ENCODE measurements around the gene DNAJB1.

DNAJB1 gene

DNA sequence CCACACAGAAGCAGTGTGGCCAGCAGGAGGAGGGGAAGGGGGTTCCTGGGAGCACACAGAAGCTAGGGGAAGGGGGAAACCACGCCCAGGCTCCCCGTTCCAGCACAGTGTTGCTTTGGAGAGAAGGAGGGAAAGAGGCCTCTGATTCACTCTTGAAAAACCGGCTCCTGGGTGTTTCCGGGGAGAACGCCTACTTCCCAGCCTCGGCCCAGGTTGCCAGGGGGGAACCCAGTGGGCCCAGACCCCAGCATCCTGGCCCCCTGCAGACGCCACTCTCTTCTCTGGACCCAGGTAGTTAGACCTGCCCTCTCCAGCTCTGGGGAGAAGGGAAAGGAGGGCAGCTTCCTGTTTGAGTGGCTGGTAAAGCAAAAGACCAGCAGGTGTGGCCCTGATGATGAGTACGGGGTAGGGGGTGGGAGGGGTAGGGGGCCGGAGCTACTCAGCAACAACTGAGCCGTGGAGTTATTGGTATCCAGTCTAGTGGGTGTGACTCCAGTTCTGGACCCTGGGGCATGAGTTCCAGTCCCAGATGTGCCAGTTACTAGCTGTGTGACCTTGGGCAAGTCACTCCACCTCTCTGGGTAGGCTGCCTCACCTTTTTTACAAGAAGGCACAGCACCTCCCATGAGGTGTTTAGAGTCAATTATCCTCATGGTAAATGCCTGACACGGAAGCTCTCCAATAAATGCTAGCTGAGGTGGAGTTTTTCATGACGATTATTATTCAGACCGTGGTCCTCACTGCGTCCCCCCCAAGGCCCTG, 23.1 kb downstream of the DNAJB1 start:
- DNase-seq: no peak

DNA sequence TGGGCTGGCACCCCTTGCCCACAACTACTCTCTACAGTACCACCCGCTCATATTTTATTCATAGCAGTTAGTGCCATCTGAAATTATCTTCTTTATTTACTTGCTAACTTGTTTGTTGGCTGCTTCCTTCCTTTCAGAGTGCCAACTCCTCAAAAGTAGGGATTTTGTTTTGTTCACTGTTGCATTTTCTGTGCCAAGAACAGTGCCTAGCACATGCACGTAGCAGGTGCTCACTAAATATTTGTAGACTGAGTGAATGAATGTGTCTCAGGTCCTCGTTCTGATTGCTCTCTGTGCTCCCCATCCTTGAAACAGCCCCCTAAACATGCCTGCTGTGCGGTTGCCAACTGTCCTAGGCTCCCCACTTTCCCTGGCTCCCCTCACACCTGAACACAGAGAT, 23.8 kb downstream of the DNAJB1 start:
- DNase-seq: no peak

DNA sequence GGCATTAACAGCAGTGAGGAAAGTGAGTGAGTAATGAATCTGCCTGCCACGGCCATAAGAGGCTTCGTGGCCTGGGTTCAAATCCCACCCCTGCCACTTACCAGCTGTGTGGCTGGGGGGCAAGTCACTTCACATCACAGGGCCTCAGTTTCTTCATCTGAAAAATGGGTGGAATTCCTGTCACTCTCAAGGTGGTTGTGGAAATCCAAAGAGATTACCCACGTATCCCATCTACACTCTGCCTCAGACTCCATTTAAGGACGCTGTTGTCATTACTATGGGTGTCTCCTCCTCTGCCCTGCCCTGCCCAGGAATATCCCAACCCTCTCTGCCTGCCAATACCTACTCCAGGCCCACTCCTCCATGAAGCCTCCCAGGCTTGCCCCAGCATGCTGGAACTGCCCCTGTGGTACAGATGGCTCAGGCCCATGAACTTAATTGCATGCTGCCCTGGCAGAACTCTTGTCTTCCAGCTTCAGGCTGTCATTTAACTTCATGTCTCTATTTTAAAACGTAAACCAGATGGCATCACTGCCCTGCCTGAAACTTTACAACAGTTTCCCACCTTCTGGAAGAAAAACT, 25.4 kb downstream of the DNAJB1 start:
- DNase-seq: no peak

DNA sequence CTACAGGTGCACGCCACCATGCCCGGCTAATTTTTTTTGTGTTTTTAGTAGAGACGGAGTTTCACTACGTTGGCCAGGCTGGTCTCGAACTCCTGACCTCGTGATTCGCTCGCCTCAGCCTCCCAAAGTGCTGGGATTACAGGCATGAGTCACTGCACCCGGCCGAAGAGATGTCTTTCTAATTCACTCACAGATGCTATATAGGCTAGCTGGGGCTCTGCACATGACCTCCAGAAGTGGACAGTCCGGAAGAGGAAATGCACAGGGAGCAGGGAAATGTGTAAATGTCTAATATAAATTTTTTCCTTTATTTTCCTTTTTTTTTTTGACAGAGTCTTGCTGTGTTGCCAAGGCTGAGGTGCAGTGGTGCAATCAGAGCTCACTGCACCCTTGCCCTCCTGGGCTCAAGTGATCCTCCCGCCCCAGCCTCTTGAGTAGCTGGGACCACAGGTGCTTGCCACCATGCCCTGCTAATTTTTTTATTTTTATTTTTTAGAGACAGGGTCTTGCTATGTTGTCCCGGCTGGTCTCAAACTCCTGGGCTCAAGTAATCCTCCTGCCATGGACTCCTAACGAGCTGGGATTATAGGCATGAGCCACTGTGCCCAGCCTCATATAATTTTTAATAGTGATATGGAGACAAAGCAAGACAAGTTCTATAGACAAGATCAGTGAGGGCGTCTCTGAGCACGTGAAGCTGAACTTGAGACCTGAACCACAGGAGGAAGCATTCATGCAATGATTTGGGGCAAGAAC, 30.6 kb downstream of the DNAJB1 start:
- DNase-seq: no peak

DNA sequence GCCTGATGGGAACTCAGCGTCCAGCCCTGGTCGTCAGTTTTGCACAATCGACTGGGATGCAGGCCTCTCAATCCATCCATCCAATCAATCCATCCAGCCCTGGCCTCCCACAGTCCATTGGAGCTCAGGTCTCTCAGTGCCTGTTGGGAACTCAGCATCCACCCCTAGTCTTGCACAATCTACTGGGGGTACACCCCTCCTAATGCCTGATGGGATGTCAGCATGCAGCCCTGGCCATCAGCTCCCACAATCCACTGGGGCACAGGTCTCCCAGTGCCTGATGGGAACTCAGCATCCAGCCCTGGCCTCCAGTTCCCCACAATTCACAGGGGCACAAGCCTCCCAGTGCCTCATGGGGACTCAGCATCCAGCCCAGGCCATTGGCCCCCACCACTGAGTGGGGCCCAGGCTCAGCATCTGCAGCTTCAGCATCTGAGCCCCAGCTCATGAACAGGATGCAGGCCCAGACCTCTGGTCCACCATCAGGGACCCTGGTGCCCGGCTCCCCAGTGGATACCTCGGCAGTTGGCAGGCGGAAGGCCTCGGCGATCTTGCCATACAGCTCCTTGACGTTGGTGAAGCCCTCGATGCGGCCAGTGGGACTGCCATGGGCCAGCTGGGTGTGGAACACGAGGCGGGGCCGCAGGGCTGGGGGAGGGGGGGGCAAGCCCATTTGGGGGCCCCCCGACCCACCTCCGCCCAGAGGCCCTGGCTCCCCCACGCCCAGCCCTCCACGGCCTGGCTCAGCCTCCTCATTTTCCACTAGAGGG, 35.8 kb downstream of the DNAJB1 start:
- no peak for DNase-seq

DNA sequence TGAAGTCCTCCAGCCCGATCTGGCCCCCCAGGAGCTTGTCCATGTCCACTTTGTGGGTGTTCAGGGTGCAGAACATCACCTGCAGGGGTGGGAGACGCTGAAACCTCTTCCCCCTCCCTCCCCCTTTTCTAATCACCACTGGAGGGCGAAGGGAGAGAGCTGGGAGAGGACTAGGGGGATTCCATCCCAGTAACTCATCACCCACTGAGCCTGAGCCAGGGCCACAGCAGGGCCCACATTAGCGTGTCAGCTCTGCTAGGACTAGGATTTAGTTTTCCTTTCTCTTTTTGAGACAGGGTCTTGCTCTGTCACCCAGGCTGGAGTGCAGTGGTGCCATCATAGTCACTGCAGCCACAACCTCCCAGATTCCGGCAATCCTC, 37.5 kb downstream of the DNAJB1 start:
- DNase-seq: no peak

DNA sequence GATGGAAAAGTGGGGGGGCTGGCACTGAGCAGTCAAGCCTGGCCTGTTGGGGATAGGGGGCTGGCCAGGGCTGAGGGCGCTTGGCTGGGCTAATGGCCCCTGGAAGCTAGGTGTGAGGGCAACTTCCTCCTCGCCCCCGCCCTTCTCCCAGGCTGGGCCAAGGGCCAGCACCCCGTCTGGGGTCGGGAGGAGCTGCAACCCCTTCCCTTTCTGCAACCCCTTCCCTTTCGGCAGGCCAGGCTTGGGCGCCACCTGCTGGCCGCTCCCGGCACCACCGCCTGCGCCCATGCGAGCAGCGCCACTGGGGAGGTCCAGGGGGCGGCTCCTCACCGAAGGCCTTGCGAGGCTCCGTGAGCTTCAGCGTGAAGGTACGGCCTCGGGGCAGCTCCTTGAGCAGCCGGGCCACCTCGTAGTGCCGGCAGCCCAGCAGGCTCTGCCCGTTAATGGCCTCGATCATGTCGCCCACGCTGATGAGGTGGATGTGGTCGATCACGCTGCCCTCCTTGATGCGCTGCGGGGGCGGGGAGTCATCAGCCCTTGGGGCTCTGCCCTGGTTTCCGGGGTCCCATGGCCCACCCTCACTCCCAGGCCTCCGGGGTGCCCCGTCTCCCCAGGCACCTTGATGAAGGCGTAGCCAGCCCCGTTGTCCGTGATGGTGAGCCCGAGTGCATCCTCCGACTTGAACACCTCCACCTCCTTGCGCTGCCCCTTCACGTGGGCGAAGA, 38.1 kb downstream of the DNAJB1 start:
- no peak for DNase-seq

DNA sequence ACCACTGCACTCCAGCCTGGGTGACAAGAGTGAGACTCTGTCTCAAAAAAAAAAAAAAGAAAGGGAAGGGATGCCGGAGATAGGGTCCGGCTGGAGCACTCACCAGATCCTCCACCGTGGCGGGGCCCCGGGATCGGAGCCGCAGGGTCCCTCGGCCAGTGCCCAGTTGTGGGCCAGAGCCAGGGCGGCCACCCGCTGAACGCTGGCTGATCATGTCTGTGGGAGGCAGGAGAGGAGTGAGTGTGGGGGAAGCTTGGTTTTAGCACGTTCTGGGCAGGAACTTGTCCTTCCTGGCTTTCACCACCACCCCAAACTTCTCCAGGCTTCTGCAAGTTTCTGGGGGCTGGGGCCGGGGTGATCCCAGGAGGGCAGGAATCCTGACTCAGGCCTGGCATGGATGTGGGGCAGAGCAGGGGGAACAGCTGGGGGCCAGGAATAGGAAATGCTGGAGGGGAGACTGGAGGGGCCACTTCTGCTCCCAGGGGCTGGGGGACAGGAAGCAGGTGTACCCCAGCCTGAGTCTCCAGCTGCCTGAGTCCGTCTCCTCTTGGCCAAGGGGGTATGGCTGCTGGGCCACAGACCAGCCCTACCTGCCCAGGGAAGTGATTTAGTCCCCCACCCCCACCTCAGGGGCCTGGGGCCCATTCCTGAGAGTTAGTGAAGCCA, 38.8 kb downstream of the DNAJB1 start:
- DNase-seq: no peak

DNA sequence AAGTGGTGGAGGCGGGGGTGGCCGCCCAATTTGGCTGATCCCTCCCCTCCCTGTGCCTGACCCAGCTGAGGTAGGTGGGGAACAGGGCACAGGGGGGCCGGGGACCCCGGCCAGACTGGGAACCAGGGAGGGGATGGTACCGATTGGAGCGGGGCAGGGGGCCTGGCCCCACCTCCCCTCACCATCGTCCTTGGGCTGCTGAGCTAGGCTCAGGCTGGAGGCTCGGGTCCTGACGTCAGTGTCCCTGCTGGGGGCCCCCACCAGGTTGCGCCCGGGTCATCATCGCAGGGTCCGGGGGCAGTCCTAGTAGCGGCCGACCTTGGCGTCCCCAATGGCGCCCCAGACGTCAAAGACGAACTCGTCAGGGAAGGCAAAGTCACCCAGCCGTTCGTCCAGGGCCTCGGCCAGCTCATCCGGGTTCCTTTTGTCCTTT, 40.1 kb downstream of the DNAJB1 start:
- no peak for DNase-seq

DNA sequence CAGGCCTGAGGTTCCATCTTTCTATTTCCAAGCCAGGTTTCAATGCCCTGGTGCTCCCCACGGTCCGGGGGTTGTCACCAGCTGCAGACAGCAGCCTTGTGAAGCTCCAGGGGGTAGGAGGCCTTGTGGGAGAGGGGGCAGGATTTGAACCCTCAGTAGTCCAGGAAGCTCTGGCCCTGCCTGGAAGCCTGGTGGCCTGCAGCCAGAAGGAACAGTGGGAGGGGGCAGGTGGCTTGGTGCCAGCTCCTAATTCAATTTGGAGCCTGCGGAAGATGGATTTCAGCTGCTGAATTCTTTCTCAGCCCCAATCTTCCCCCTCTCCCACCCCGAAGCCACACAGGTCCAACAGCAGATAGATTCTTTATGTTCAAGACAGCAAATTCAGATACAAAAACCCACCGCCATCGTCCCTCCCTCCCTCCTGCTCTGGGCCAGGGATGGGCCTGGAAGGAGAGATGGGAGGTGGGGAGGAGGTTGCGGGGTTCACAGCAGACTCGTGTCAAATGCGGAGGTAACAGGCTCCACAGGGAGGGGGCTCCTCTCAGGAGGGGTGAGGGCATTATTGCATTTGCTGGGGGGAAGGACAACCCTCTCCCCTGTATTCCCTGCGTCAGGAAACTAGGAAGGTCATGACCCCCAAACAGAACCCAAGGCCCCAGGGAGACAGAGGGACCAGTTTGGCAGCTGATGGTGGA, 40.6 kb downstream of the DNAJB1 start:
- DNase-seq: no peak

DNA sequence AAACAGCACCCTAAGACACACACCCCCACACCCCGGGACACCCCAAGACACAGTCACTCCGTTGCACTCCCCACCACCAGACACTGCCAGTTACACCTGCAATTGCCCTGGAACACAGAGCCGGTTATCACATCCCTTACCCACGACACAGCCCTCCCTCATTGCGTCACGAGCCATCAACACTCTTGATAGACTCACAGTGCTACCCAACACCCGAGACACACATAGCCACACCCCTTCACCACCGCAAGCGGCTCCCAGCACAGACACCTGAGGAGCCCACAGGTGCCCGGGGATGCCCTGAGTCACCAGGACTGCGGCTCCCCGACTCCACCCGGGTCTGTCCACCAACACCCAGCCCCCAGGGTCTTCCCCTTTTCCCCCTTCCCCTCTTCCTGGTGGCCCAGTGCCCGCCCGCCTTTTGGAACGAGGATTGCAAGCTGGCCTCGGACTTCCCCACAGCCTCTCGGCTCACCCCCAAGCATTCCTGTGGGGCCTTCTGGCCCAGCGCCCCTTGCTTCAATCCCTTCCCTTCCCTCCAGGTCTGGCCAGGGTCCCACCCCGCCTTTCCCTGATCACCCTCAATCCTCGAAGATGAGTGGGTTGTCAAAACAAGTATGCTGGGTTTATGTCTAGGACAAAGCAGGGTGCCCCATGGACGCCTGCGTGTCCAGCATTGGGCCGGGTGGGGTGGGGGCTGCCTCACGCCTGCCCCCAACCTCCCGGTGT, 41.4 kb downstream of the DNAJB1 start:
- no peak for DNase-seq

DNA sequence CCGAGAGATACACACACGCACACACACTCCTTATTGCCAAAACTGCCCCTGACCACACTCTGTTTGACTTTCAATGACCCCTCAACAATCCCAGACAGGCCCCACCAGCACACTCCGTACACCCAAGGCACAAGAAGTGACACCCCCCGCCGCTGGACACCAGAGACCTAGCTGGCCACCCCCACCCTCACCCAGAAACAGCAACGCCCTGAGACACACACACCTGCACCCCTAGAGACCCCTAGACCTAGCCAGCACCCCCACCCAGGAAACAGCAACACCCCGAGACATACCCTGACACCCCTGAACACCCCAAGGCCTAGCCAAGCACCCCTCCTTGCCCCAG, 41.9 kb downstream of the DNAJB1 start:
- DNase-seq: no peak

DNA sequence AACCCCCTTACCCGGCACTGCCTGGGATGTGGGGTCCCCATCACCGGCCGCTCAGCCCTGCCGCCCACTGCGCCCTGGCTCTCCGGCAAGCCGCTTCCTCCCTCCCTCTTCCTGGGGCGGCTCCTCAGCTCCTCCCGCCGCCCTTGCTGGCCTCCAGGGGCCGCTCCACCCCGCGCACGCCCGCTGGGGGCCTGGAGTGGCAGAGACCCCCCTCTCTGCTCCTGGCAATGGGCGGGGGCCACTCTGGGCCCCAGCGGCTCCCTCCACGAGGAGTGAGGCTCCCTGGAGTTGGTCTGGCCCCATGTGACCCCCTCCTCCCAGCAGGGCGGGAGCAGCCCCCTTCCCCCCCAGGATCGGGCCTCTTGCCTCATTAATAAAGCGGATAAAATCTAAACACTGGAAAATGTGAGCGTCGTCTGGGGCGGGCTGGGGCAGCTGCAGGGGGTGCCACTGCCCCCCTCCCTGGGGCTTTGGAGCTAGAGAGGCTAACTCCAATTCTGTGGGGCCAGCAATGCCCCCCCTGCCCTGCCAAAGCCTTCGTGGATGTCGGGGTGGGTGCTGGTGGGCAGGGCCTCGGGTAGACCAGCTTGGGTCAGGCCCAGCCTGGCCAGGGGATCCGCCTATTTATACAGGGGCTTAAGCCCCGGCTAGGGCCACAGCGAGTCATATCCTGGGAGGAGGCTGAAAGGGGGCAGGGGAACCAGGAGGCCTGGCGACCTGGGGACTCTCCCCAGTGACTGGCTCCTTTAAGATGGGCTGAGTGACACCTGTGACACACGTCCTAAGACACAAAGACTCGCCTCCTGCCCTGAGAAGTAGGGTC, 42.7 kb downstream of the DNAJB1 start, which contains the start of gene PTGER1:
Gene PTGER1 (minus strand): TSS at position 104 of the 823 bp plus-strand sequence. CDS start 1,034 bp downstream, outside the sequence.
- no peak for DNase-seq

DNA sequence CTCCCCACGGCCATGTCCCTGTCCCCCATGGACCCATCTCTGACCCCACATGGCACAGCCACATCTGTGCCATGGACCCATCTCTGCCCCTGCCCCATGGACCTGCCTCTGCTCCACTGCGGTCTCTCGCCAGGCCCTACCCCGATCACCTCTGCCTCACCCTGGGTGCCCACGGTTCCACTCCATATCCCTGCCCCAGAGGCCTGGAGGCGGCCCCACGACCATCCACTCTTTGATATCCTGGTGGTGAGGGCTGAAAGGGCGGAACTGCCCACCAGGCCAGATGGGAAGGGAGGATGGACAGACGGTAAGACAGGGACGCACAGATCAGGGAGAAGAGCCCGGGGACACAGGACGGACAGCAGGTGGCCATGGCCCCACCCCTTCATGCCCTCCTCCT, 43.4 kb downstream of the DNAJB1 start:
- no peak for DNase-seq

DNA sequence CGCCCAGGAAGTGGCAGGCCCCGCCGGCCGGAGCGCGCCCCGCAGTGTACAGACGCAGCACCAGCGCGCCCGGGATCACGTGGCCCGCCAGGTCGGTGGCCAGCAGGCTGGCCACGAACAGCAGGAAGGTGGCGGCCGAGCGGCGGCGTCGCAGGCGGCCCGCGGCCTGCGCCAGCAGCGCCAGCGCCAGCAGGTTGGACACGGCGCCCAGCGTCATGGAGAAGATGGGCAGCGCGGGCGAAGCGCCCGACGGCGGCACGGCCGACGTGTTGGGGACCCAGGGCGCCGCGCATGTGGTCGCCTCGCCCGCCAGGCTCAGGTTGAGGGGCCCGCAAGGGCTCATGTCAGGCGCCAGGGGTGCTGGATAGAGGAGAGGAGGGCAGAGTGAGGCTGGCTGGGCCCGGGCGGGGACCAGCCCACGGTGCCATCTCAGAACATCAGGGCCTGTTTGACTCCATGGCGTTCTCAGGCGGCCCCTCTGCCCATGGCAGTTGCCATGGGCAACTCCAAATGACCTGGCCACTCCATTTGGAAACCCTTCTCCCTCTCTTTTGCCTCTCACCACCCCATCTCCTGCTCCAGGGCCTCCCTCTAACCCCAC, 44.1 kb downstream of the DNAJB1 start:
- DNase-seq: no peak

DNA sequence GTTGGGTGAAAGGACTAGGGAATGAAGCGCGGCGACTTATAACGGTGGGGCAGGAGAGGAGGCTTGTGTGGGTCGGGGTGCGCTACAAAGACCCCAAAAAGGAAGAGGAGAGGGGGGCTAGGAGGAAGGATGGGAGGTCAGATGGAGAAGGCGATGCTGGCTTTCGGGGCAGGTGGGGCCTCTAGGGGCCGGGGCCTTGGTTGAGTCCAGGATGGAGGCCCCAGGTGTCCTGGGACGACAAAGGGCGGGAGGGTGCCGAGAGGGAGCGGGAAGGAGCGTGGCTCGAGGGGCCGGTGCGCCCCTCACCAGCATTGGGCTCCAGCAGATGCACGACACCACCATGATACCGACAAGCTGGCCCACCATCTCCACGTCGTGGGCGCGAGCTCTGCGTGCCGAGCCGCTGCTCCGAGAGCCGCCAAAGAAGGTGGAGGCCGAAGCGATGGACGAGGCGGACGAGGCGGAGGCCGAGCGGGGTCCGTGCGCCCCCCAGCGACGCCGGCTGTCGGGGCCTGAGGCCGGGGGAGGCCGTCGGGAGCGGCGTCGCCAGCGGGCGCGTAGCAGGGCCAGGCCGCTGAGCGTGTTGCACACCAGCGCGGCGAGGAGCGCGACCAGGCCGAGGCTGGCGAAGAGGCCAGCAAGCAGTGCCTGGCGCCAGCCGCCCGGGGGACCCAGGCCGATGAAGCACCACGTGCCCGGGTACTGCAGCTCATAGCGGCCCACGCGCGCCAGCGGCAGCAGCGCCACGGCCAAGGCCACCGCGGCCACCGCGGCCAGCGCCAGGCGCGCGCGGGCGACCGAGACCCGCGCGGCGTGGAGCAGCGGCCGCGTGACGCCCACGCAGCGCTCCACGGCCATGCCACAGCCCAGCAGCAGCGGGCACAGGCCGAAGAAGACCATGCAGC, 44.9 kb downstream of the DNAJB1 start:
- no peak for DNase-seq

DNA sequence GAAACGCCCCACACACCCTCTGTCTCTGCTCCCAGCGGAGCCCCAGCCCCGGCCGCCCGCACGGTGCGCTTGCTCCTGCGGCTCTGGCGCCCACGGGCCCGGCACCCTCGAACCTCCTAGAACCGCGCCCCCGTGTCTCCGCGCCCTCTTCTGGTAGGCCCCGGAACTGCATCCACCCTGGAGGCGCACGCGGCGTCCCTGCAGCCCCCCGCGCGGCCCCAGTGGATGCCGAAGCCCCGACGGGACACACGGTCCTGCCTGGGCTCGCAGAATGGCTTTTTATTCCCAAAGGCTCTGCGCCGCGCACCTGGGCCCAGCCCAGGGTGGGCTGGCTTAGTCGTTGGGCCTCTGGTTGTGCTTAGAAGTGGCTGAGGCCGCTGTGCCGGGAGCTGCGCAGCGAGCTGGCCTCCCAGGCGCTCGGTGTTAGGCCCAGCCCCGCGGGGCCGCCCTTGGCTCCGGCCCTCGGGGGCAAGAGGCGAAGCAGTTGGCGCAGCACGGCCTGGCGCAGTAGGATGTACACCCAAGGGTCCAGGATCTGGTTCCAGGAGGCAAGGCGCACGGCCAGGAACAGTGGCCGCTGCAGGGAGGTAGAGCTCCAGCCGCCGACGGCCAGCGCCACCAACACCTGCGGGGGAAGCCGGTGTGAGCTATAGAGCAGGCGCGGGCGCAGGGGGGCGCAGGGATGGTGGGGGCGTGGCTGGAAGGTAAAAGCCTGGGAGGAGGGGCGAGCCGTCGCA, 45.8 kb downstream of the DNAJB1 start:
- no peak for DNase-seq
